ENCODE results near the gene ALDH3B2. TPM values are rescaled to one million over a fixed set of nuclear protein-coding genes. Genes with fewer than 3 reads are reported as not detected.

Gene ALDH3B2
- total RNA-seq, 2 experiments from 2014 or later, result 1.5 to 8.0 TPM

DNA sequence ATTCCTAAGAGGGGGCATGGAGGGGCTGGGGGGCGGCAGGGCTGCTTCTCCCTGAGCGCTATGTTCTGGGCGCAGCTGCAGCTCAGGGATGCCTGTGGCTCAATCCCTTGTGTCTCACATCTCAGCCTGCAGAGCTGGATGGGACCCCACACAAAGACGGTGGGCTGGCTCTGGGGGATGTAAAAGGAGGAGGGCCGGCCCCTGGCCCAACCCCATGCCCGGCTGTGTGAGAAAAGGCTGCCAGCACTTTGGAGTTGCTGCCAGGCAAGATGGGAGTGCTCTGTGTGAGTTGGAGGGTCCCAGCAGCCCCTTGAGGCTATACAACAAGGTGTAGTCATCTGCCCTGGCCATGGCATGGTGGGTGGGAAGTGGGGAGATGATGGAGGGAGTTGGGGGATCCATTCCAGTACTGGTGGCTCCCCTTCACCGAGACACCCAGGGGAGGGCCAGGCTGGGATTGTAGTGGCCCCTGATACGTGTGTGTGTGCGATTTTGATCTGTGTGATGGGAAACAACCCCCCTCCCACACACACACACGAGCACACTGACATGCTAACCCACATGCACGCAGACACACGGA lies 33.6 kb downstream of the ALDH3B2 start:
- no peak for TF ChIP-seq EZH2phosphoT487 (IDR thresholded peaks at IDR 0.05; ENCODE audit: borderline replicate concordance, low read depth, low read length)
- no peak for TF ChIP-seq CTCF (conservative IDR thresholded peaks at IDR 0.05; ENCODE audit: low read length)
- intact Hi-C loops (cut with micrococcal nuclease; ENCODE audit: unreplicated experiment), result loop anchor here (10.0 kb wide), 2 partner anchors 236 to 354 kb away; partner anchors contain the start of genes PPP1CA and TBC1D10C
- CTCF ChIA-PET (ENCODE audit: unreplicated experiment), result interaction anchor here (0.6 kb wide), 2 partner anchors 64 to 65 kb away, joined by 3 read pairs; no protein-coding TSS in a partner anchor

DNA sequence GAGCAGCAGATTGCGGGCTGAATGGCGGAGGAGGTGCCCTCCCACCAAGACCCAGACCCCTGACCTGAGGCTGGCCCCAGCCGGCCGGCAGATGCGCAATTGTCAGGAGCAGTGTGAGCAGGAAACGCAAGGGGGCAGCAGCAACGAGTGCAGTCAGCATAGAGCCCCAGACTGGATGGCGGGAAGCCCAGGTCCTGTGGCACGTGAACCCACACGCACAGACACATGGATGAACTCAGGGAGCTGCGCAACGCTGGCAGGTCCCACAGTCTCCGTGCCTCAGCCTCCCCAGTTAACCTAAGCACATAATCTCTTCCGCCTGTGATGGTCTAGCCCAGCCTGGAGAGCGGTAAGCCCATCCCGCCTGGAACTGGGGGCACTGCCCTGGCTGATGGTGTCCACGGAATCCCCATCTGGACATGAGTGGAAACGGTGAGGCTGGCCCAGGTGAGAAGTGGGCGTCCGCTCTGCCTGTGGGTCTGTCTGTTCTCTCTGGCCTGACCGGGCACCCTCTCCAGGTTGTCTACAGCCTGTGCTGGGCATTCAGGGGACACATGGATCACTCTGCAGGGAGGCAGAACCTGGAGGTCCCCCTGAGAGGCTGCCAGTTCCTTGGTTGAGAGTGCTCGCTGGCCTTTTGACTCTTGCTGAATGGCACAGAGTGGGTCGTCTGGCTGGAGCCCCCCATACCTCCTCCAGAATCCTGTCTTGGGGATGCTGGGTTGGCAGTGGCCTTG lies 34.2 kb downstream of the ALDH3B2 start:
- no peaks in the 10 kb centered on the region; the same call in 1 of the 2 replicates for H4K20me1 ChIP-seq (ENCODE audit: insufficient read depth, low read length)
- H3K36me3 ChIP-seq (ENCODE audit: insufficient read depth, low read length), result no peaks in the 10 kb centered on the region; the same call in 1 of the 2 replicates
- peak; percentile 82 for DNase-seq (ENCODE audit: low spot score)
- no peak overlapping the region for H3K4me3 ChIP-seq (ENCODE audit: low read depth, low read length, poor library complexity, severe bottlenecking)
- no peaks in the 10 kb centered on the region for H3K9me3 ChIP-seq (ENCODE audit: low read length)
- TF ChIP-seq EZH2phosphoT487 (IDR thresholded peaks at IDR 0.05; ENCODE audit: borderline replicate concordance, low read depth, low read length), result no peak
- peak; percentile 86 for TF ChIP-seq CTCF (conservative IDR thresholded peaks at IDR 0.05; ENCODE audit: low read length)
- POLR2A ChIA-PET, result no interaction called here
- H2AFZ ChIP-seq (ENCODE audit: low read length), result no peak overlapping the region
- CTCF ChIA-PET (ENCODE audit: unreplicated experiment), result interaction anchor here (0.6 to 1.3 kb wide), 3 partner anchors 10 to 65 kb away, joined by 3 to 5 read pairs (median 3); partner anchors contain the start of gene NUDT8
- no peaks in the 10 kb centered on the region for H3K79me2 ChIP-seq (ENCODE audit: insufficient read depth, low read depth, low read length)
- H3K4me2 ChIP-seq (ENCODE audit: low read length), result no peak overlapping the region
- H3K27ac ChIP-seq (ENCODE audit: low read depth, low read length, poor library complexity, severe bottlenecking), result no peak overlapping the region
- H3K9me2 ChIP-seq (ENCODE audit: insufficient read depth, low read length), result no peaks in the 10 kb centered on the region
- H3K4me1 ChIP-seq (ENCODE audit: insufficient read depth, low read length, poor library complexity, severe bottlenecking), result peaks cover 20% of the 10 kb centered on the region
- BruUV-seq (replicated peaks), result no TSS peak
- intact Hi-C loops (cut with micrococcal nuclease; ENCODE audit: unreplicated experiment), result loop anchor here (10.0 kb wide), 2 partner anchors 235 to 355 kb away; partner anchors contain the start of genes PPP1CA and TBC1D10C

More for the DNA sequence above, 33.6 kb downstream of the ALDH3B2 start:
- POLR2A ChIA-PET, result no interaction called here
- no peak overlapping the region for H3K4me3 ChIP-seq (ENCODE audit: low read depth, low read length, poor library complexity, severe bottlenecking)
- no peak overlapping the region for H2AFZ ChIP-seq (ENCODE audit: low read length)
- DNase-seq (ENCODE audit: low spot score), result no peak
- BruUV-seq (replicated peaks), result no TSS peak
- no peaks in the 10 kb centered on the region for H3K9me2 ChIP-seq (ENCODE audit: insufficient read depth, low read length)
- no peaks in the 10 kb centered on the region; the same call in 1 of the 2 replicates for H4K20me1 ChIP-seq (ENCODE audit: insufficient read depth, low read length)
- no peak overlapping the region for H3K27ac ChIP-seq (ENCODE audit: low read depth, low read length, poor library complexity, severe bottlenecking)
- H3K4me1 ChIP-seq (ENCODE audit: insufficient read depth, low read length, poor library complexity, severe bottlenecking), result peaks cover 27% of the 10 kb centered on the region
- H3K36me3 ChIP-seq (ENCODE audit: insufficient read depth, low read length), result no peaks in the 10 kb centered on the region; the same call in 1 of the 2 replicates
- H3K79me2 ChIP-seq (ENCODE audit: insufficient read depth, low read depth, low read length), result no peaks in the 10 kb centered on the region
- H3K4me2 ChIP-seq (ENCODE audit: low read length), result no peak overlapping the region
- no peaks in the 10 kb centered on the region for H3K9me3 ChIP-seq (ENCODE audit: low read length)

All from OCI-LY7 (cell line).